ENCODE measurements around the gene ALDH3A2. TPM values are rescaled to one million over a fixed set of nuclear protein-coding genes. Genes with fewer than 3 reads are reported as not detected.
A peak's percentile ranks its signal among the peaks of the same experiment; 100 is the strongest.

ALDH3A2 gene
- polyA plus RNA-seq, result 100 to 1,000 TPM in 1 of 4 donors, 10 to 100 TPM in 3; 68.6 to 153 (median 76.0) TPM
- long read RNA-seq, donor 1, result 0 reads
- long read RNA-seq, donor 2, transcript ALDH3A2-210 (1 exons, 3,512 nt), result major isoform, 9 of 21 reads
- long read RNA-seq, donor 2, partial matches to known transcripts, result 6 of 21 reads
- long read RNA-seq, donor 2, other reads (novel, unspliced or antisense), result 0 of 21 reads
- long read RNA-seq, donor 3, transcript ALDH3A2-210 (1 exons, 3,512 nt), result major isoform, 29 of 54 reads
- long read RNA-seq, donor 3, partial matches to known transcripts, result 15 of 54 reads
- long read RNA-seq, donor 3, other reads (novel, unspliced or antisense), result 0 of 54 reads
- long read RNA-seq, donor 4, partial matches to known transcripts, result 0 of 1 reads
- long read RNA-seq, donor 4, other reads (novel, unspliced or antisense), result 0 of 1 reads
- long read RNA-seq, donor 5, transcript ALDH3A2-210 (1 exons, 3,512 nt), result major isoform, 9 of 15 reads
- long read RNA-seq, donor 5, partial matches to known transcripts, result 5 of 15 reads
- long read RNA-seq, donor 5, other reads (novel, unspliced or antisense), result 0 of 15 reads
- long read RNA-seq, donor 6, transcript ALDH3A2-210 (1 exons, 3,512 nt), result major isoform, 13 of 47 reads
- long read RNA-seq, donor 6, transcript ALDH3A2-201 (10 exons, 3,928 nt), result minor isoform, 8 of 47 reads
- long read RNA-seq, donor 6, partial matches to known transcripts, result 25 of 47 reads
- long read RNA-seq, donor 6, other reads (novel, unspliced or antisense), result 0 of 47 reads
- long read RNA-seq, donor 7, transcript ALDH3A2-201 (10 exons, 3,928 nt), result minor isoform, 6 of 55 reads
- long read RNA-seq, donor 7, transcript ALDH3A2-210 (1 exons, 3,512 nt), result major isoform, 21 of 55 reads
- long read RNA-seq, donor 7, partial matches to known transcripts, result 26 of 55 reads
- long read RNA-seq, donor 7, other reads (novel, unspliced or antisense), result 0 of 55 reads
- long read RNA-seq, donor 8, partial matches to known transcripts, result 0 of 3 reads
- long read RNA-seq, donor 8, other reads (novel, unspliced or antisense), result 0 of 3 reads
- long read RNA-seq, donor 9, partial matches to known transcripts, result 0 of 5 reads
- long read RNA-seq, donor 9, other reads (novel, unspliced or antisense), result 0 of 5 reads
- long read RNA-seq, donor 10, transcript ALDH3A2-210 (1 exons, 3,512 nt), result major isoform, 27 of 61 reads
- long read RNA-seq, donor 10, transcript ALDH3A2-201 (10 exons, 3,928 nt), result minor isoform, 17 of 61 reads
- long read RNA-seq, donor 10, partial matches to known transcripts, result 14 of 61 reads
- long read RNA-seq, donor 10, other reads (novel, unspliced or antisense), result 0 of 61 reads

DNA sequence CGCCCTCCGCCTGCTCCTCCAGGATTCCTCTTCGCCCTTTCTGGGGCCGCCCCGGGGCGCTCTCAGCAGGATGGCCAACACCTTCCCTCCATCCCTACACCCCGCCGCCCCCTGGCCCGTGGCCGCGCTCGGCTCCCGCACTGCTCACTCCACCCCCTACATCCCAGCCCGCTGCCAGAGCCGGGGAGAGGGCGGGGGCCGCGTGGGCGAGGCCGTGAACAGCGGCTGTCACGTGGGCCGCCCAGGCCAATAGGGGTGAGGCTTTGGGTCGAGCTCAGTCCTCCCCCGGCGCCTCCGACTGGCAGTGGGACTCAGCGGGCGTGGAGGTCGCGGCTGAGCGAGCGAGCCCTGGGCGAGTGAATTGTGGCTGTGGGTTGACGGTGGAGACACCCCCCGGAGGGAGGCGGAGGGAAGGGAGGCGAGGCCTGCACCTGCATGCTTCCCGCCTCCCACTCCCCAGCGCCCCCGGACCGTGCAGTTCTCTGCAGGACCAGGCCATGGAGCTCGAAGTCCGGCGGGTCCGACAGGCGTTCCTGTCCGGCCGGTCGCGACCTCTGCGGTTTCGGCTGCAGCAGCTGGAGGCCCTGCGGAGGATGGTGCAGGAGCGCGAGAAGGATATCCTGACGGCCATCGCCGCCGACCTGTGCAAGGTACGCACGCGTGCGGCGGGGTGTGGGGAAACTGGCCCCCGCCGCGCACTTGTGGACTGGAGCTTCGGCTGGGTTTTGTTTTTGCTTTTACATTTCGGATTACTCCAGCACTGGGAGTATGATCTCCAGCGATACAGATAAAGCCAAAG is at the start of gene ALDH3A2:
ALDH3A2 (plus strand) TSS at position 277 of the 799 bp plus-strand sequence; CDS start at position 498, 221 bp downstream.
- Histone ChIP-seq H3K4me3 (ENCODE audit: low read depth in 1 of 3, low read length in 3 of 3) (peak within 1 kb of the TSS; percentile 62 to 93 (median 75)), H3K36me3 (ENCODE audit: control insufficient read depth in 3 of 3, insufficient read depth in 2 of 3, low read depth in 1 of 3, low read length in 3 of 3) (peaks cover 0 to 8% (median 3%) of the 10 kb centered on the region in 3 donors), H3K9me3 (ENCODE audit: control insufficient read depth in 2 of 2, insufficient read depth in 1 of 2, low read depth in 1 of 2, low read length in 1 of 2) (no peaks in the 10 kb centered on the region), H3K4me1 (ENCODE audit: control insufficient read depth in 3 of 3, insufficient read depth in 2 of 3, low read depth in 1 of 3, low read length in 2 of 3) (peaks cover 10 to 21% (median 11%) of the 10 kb centered on the region in 3 donors), H3K27ac (ENCODE audit: low read depth in 1 of 3, low read length in 2 of 3) (peak within 1 kb of the TSS; percentile 84 to 98 (median 90)), H3K27me3 (ENCODE audit: control insufficient read depth in 3 of 3, insufficient read depth in 3 of 3, low read length in 3 of 3) (no peaks in the 10 kb centered on the region)
- peak; percentile 96 to 97 for DNase-seq
- no peak for FAIRE-seq
- WGBS, 3 donors, result 0 to 1% (median 0%) methylated on average over 65 to 71 of the region's 71 CpGs

- Histone ChIP-seq H3K9me3 (ENCODE audit: control insufficient read depth in 2 of 2, insufficient read depth in 1 of 2, low read depth in 1 of 2, low read length in 1 of 2) (no peaks in the 10 kb centered on the region), H3K27me3 (ENCODE audit: control insufficient read depth in 3 of 3, insufficient read depth in 3 of 3, low read length in 3 of 3) (no peaks in the 10 kb centered on the region), H3K36me3 (ENCODE audit: control insufficient read depth in 3 of 3, insufficient read depth in 2 of 3, low read depth in 1 of 3, low read length in 3 of 3) (no peaks in the 10 kb centered on the region), H3K27ac (ENCODE audit: low read depth in 1 of 3, low read length in 2 of 3) (no peak overlapping the region), H3K4me3 (ENCODE audit: low read depth in 1 of 3, low read length in 3 of 3) (no peak overlapping the region), H3K4me1 (ENCODE audit: control insufficient read depth in 3 of 3, insufficient read depth in 2 of 3, low read depth in 1 of 3, low read length in 2 of 3) (no peaks in the 10 kb centered on the region)
- FAIRE-seq (no peak), DNase-seq (no peak)
- WGBS, 3 donors, result 64 to 66% (median 65%) methylated on average over 2 of the region's 2 CpGs
Observed at GRCh38 chr17:19610311-19610710, 38.2 kb upstream of the ALDH3A2 start.

DNA sequence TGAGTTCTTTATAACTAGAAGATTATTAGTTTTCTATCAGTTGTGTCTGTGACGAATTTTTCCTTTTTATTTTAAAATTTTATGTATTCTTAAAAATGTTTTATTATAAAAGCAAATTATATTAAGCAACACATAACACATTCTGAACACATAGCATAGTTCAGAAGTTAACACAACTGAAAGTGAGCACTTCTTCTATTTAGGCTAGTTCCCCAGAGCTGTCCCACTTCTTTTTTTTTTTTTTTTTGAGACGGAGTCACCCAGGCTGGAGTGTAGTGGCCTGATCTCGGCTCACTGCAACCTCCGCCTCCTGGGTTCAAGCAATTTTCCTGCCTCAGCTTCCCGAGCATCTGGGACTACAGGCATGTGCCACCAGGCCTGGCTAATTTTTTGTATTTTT is 37.7 kb upstream of the ALDH3A2 start:
- Histone ChIP-seq H3K36me3 (ENCODE audit: control insufficient read depth in 3 of 3, insufficient read depth in 2 of 3, low read depth in 1 of 3, low read length in 3 of 3) (no peaks in the 10 kb centered on the region), H3K4me1 (ENCODE audit: control insufficient read depth in 3 of 3, insufficient read depth in 2 of 3, low read depth in 1 of 3, low read length in 2 of 3) (no peaks in the 10 kb centered on the region), H3K4me3 (ENCODE audit: low read depth in 1 of 3, low read length in 3 of 3) (no peak overlapping the region), H3K9me3 (ENCODE audit: control insufficient read depth in 2 of 2, insufficient read depth in 1 of 2, low read depth in 1 of 2, low read length in 1 of 2) (no peaks in the 10 kb centered on the region), H3K27me3 (ENCODE audit: control insufficient read depth in 3 of 3, insufficient read depth in 3 of 3, low read length in 3 of 3) (no peaks in the 10 kb centered on the region), H3K27ac (ENCODE audit: low read depth in 1 of 3, low read length in 2 of 3) (no peak overlapping the region)
- DNase-seq (no peak), FAIRE-seq (no peak)
- 79 to 88% (median 85%) methylated on average over 5 of the region's 5 CpGs for WGBS, 3 donors

GRCh38 chr17:19613979-19614378 is 34.6 kb upstream of the ALDH3A2 start:
- FAIRE-seq (no peak), DNase-seq (no peak)
- Histone ChIP-seq H3K9me3 (ENCODE audit: control insufficient read depth in 2 of 2, insufficient read depth in 1 of 2, low read depth in 1 of 2, low read length in 1 of 2) (peaks cover 0 to 10% of the 10 kb centered on the region in 2 donors), H3K36me3 (ENCODE audit: control insufficient read depth in 3 of 3, insufficient read depth in 2 of 3, low read depth in 1 of 3, low read length in 3 of 3) (no peaks in the 10 kb centered on the region), H3K27ac (ENCODE audit: low read depth in 1 of 3, low read length in 2 of 3) (no peak overlapping the region), H3K27me3 (ENCODE audit: control insufficient read depth in 3 of 3, insufficient read depth in 3 of 3, low read length in 3 of 3) (no peaks in the 10 kb centered on the region), H3K4me3 (ENCODE audit: low read depth in 1 of 3, low read length in 3 of 3) (no peak overlapping the region), H3K4me1 (ENCODE audit: control insufficient read depth in 3 of 3, insufficient read depth in 2 of 3, low read depth in 1 of 3, low read length in 2 of 3) (no peaks in the 10 kb centered on the region)
- WGBS, 3 donors, result 84 to 91% (median 87%) methylated on average over 10 of the region's 10 CpGs

DNA sequence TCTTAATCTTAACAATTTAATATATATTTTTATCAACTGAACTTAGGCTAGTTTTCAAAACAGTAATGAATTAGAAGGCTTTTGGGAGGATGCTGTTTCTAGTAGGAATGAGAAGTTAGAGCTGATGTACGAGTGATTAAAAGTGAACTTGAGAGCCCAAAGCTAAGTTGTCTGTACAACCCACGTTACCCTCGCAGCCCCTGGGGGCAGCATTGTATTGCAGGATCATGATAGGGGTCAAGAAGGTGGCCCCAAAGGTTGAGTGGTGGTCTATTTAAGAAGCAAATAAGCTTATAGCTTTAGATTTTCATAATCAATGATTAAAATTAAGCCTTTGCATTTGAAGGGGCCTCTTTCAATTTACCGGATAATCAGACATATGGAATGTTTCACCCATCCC is 33.7 kb upstream of the ALDH3A2 start:
- H3K27ac ChIP-seq (ENCODE audit: low read depth in 1 of 3, low read length in 2 of 3), result no peak overlapping the region
- WGBS, 3 donors, result 94 to 96% (median 95%) methylated on average over 4 of the region's 4 CpGs
- H3K9me3 ChIP-seq (ENCODE audit: control insufficient read depth in 2 of 2, insufficient read depth in 1 of 2, low read depth in 1 of 2, low read length in 1 of 2), result peaks cover 0 to 19% of the 10 kb centered on the region in 2 donors
- H3K27me3 ChIP-seq (ENCODE audit: control insufficient read depth in 3 of 3, insufficient read depth in 3 of 3, low read length in 3 of 3), result no peaks in the 10 kb centered on the region
- FAIRE-seq, result no peak
- no peaks in the 10 kb centered on the region for H3K4me1 ChIP-seq (ENCODE audit: control insufficient read depth in 3 of 3, insufficient read depth in 2 of 3, low read depth in 1 of 3, low read length in 2 of 3)
- no peaks in the 10 kb centered on the region for H3K36me3 ChIP-seq (ENCODE audit: control insufficient read depth in 3 of 3, insufficient read depth in 2 of 3, low read depth in 1 of 3, low read length in 3 of 3)
- no peak for DNase-seq
- H3K4me3 ChIP-seq (ENCODE audit: low read depth in 1 of 3, low read length in 3 of 3), result no peak overlapping the region

- 96 to 99% (median 98%) methylated on average over 3 of the region's 3 CpGs for WGBS, 3 donors
- no peak for DNase-seq
- FAIRE-seq, result no peak
- H3K36me3 ChIP-seq (ENCODE audit: control insufficient read depth in 3 of 3, insufficient read depth in 2 of 3, low read depth in 1 of 3, low read length in 3 of 3), result no peaks in the 10 kb centered on the region
- H3K27me3 ChIP-seq (ENCODE audit: control insufficient read depth in 3 of 3, insufficient read depth in 3 of 3, low read length in 3 of 3), result no peaks in the 10 kb centered on the region
- H3K4me3 ChIP-seq (ENCODE audit: low read depth in 1 of 3, low read length in 3 of 3), result no peak overlapping the region
- H3K9me3 ChIP-seq (ENCODE audit: control insufficient read depth in 2 of 2, insufficient read depth in 1 of 2, low read depth in 1 of 2, low read length in 1 of 2), result peaks cover 0 to 27% of the 10 kb centered on the region in 2 donors
- H3K4me1 ChIP-seq (ENCODE audit: control insufficient read depth in 3 of 3, insufficient read depth in 2 of 3, low read depth in 1 of 3, low read length in 2 of 3), result no peaks in the 10 kb centered on the region
- H3K27ac ChIP-seq (ENCODE audit: low read depth in 1 of 3, low read length in 2 of 3), result no peak overlapping the region
Observed at GRCh38 chr17:19618015-19618414, 30.5 kb upstream of the ALDH3A2 start.

- 48 to 67% (median 65%) methylated on average over 2 of the region's 2 CpGs for whole genome bisulfite sequencing, 3 donors
- peaks cover 0 to 27% of the 10 kb centered on the region in 2 donors for H3K9me3 ChIP-seq (ENCODE audit: control insufficient read depth in 2 of 2, insufficient read depth in 1 of 2, low read depth in 1 of 2, low read length in 1 of 2)
- peaks cover 0 to 3% (median 0%) of the 10 kb centered on the region in 3 donors for H3K27me3 ChIP-seq (ENCODE audit: control insufficient read depth in 3 of 3, insufficient read depth in 3 of 3, low read length in 3 of 3)
- DNase-seq (no peak), FAIRE-seq (no peak)
- no peaks in the 10 kb centered on the region for H3K4me1 ChIP-seq (ENCODE audit: control insufficient read depth in 3 of 3, insufficient read depth in 2 of 3, low read depth in 1 of 3, low read length in 2 of 3)
- no peak overlapping the region for H3K27ac ChIP-seq (ENCODE audit: low read depth in 1 of 3, low read length in 2 of 3)
- no peaks in the 10 kb centered on the region for H3K36me3 ChIP-seq (ENCODE audit: control insufficient read depth in 3 of 3, insufficient read depth in 2 of 3, low read depth in 1 of 3, low read length in 3 of 3)
- no peak overlapping the region for H3K4me3 ChIP-seq (ENCODE audit: low read depth in 1 of 3, low read length in 3 of 3)
Observed at GRCh38 chr17:19619705-19620325, 28.7 kb upstream of the ALDH3A2 start.
